Activated T-cell treated with anti-CD3 and anti-CD28 coated beads for 24 hours (primary cell): ENCODE data around the gene PCSK1.
"Not testable (repeated sequence)": the region's sequence is repeated elsewhere in the genome, so short reads cannot be mapped to it uniquely, and the experiment has no call there.

ENCODE experiments used
- DNase-seq: peaks from one replicate; pipeline ENCODE4 v3.0.0-alpha.2; 2020; ENCODE audit warnings: low read depth

Gene PCSK1

DNA sequence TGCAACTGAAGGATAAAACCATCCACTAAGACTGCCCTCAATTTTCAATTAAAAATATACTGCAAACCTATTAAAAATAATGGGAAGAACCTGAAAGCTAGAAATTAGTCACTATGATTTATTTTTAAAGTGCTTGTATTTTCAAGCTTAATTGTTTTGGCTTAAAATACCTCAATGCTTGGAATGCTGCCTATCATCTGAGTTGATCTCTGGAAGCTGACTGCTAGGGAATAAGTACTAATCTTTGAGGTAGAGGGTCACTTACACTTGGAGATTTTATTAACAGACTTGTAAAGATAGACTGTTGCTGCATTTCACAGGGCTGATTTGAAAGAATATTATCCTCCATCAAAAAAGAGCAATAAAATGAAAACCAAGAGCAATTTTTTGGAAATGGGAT is 6.2 kb downstream of the PCSK1 start:
- DNase-seq, result no peak

DNA sequence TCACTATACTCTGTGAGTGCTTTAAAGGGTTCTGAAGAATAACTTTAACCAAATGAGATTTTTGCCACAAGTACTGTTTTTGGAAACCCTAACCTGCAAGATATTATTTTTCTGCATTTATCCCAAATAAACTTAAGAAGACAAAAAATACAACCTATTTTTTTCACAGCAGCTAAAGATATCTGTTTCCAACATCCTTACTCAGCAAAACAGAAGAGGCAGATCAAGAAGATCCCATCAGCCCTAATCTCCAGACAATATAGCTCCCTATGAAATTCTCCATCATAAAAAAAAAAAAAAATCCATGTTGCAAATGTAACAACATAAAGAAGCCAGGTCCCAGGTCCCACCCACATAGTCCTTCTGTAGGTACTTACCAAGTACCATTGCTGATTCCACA is 7.6 kb downstream of the PCSK1 start:
- no peak for DNase-seq

DNA sequence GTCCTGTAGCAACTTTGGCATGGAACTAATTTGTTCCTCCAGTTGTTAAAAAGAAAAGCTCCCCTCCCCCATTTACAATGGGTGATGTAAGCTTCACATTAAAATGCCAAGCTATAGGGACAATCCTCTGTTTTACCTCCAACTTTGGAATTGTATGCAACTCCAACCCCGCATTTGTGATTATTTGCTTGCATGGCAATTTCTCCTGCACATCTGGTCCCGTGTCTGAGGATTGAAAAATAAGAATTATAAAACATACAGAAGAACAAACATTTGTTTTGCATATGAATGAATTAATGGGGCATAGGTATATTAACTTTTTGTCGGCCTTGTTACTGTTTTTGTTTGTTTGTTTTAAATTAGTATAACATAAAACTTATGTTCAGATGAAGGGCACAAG is 17.2 kb downstream of the PCSK1 start:
- no peak for DNase-seq

DNA sequence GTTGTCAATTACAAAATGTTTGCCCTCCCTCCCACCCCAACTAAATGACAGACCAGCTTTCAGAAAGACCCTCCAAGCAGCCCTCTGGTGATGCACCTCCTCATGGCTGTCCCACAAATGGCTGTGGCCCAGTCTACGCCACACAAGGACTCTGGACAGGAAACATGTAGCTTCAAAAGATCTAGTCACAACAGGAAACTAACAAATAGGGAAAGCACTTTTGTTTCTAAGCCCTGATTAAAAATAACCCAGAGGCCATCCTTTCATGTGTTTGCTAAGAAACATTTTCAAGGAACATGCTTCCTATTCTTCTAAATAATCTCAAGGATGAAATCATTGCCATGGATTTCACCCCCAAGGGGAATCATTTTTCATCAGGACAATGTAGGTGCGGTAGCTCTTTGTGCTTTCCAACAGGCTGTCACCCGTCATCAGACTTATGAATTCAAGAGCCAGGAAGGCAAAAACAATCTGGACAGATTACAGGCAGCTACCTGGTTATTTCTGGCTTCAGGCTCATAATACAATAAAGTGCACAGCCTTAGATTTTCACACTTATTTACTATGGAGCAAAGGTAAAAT is 20.1 kb downstream of the PCSK1 start:
- no peak for DNase-seq

DNA sequence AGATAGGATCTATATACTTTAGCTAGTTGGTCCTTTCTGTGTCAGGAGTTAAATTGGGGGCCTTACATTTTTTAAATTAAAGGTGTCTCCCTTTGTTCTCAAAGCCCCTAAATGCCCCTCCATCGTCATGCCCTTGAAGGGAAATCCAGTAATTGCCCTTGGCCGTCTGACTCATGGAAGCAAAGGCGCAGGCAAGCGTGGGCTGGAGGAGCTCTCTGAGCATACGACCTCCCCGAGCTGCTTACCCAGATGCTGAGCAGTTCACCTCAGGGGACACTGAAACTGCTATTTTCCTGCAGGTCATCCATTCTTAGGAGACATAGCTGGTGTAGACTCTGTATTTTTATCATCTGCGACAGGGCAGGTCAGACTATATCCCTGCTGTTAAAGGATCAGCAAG is 23.0 kb downstream of the PCSK1 start:
- no peak for DNase-seq

DNA sequence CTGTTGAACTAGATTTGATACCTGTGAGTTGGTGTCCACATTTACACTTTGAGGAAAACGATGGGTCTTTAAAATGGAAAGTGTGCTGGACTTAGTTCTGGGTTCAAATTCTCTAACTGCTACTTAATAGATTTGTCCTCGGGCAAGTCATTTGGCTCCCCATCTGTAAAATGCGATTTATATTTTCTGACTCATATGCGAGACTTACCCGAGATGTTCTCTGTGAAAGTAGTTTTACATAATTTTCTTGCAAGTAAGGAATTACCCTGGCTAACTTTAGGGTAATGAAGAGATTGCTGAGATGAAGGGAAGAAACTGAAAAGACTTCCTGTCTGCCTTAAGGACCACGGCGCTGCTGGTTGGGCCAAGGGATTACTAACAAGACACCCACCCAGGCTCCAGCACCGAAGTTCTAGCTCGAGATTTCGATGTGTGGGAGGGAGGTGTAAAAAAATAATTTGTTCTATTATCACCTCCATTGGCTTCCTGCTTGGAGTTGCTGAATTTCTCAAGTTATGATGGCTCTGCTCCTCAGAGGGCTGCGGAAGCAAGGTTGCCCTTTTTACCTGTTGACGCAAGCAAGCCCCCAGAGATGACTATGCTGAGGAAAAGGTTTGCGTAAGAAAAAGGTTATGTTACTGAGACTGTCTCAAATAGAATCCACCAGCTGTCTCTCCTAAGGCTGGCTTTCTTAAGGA is 24.1 kb downstream of the PCSK1 start:
- DNase-seq, result no peak

DNA sequence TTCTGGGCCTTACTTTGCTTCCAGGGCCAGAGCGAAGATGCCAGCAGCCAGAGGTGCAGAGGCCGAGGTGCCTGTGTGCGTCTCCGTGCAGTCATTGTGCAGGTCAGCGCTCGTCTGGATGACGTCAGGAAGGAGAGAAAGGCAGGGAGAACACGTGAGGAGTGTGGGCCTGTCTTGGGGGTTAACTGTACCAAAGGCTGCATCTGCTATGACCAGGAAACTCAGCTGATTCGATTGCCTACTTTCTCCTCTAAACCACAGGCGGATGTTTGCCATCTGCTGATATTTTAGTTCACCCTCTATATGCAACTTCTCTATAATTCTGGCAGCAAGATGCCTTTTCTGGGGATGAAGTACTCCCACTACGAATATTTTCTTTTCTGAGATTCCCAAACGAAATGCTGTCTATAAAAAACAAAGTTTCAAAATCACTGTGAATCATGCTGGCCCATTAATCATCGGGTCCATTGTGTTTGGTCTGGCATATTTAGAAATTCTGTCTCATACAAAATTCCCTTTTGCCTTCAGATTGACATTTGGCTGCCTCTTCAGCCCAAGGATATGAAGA is 24.8 kb downstream of the PCSK1 start:
- no peak for DNase-seq

DNA sequence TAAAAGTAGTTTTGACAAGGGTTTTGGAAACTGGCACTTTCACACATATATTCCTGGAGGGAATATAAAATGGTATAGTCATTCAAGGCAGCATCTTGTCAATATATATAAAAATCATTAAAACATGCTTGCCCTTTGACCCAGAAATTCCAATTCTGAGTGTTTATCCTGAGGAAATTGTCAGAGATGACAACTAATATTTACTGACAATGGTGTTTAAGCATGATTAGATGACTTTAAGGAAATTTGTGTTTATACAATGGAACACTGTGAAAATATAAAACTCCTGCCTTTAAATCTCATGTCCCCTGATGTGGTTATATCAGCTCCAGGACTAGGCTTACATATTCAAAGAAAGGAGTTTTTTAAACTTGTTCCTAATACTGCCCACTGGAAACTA is 25.6 kb downstream of the PCSK1 start:
- no peak for DNase-seq

DNA sequence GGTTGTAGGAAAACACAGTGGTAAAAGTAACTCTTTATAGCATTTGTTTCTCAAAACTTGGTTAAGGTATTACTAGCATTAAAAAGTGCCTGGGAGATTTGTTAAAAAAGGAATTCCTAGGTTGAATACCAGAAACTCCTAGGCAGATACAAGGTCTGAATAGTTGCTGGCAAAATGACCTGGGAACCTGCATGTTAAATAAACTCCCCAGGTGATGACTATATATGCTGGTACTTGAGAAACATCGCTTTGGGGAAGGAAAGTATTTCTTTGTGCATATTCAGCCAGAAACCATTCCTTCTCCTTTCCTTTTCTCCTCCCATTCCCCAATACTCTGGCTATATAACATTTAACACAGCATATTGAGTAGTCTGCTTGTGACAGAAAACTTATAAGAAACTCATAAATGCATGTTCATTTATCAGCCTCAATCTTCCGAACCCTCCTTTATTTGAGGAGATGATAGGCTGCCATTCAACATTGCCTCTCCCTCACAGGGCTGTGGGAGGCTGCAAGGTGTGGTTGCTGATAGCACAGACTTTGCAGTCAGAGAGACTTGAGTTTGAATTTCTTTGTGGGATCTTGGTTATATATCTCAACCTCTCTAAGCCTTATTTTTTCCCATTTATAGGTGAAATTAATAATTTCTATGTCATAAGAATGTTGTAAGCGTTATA is 28.7 kb downstream of the PCSK1 start:
- DNase-seq, result no peak

DNA sequence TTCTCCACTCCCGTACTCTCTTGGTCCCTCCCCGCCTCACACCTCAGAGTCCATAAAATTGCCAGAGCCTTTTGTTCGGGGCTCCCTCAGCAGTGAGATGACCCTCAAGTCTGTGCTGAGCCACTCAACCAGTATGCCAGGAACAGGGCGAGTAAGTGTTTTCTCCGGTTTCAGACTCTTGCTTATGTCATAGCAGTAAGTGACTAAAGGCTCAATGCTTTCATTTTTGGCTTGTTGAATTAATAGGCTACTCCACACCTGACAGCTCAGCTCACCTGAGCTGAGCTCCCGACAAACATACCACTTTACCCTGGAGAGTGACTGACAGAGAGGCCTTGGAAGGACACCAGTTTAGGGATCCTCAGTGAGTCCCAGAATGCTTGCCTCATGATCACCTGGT is 30.5 kb downstream of the PCSK1 start:
- DNase-seq, result no peak

DNA sequence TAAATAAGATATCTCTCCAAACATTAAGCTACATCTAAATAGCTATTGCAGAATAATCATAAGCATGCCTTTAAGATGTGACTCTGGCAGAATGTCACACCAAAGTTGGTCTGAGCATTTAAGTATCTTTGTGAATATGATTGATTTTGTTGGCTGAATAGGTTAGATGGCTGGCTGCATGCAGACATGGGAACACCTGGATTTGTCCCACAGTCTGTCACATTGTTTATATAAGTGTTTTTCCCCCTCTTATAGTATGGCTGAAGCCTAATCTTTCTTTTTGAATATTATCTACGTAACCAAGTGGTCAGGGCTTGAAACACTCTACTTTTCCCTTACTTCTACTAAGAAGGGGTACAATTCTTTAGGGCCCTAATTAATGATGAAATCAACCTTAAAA is 36.2 kb downstream of the PCSK1 start:
- no peak for DNase-seq

DNA sequence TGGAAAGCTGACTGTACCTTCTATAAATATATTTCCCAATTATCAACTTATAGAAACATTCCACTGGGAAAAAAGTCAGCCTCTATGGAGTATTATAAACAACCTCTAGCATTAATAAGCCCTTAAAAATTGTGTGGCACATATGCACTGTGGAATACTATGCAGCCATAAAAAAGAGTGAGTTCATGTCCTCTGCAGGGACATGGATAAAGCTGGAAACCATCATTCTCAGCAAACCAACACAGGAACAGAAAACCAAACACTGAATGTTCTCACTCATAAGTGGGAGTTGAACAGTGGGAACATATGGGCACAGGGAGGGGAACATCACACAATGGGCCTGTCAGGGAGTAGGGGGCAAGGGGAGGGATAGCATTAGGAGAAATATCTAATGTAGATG is 37.8 kb downstream of the PCSK1 start:
- DNase-seq, result not testable (repeated sequence)

DNA sequence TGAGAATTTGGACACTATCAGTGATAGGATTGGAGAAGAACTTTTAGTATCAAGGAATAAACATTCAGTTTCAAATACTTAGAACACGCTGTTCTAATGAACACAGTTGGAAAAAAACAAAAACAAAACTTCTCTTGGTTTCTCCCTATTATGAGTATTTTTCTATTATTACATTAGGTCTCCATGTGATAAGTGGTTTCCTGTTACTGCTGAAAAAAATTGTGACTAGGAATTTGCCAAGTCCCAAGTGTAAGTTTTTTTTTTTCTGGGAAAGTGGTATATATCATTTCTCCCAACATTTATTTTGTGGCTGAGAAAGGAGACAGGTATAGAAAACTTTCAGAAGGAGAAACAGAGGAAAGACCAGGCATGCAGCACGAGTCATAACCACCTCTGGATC is 41.1 kb downstream of the PCSK1 start:
- DNase-seq, result no peak

DNA sequence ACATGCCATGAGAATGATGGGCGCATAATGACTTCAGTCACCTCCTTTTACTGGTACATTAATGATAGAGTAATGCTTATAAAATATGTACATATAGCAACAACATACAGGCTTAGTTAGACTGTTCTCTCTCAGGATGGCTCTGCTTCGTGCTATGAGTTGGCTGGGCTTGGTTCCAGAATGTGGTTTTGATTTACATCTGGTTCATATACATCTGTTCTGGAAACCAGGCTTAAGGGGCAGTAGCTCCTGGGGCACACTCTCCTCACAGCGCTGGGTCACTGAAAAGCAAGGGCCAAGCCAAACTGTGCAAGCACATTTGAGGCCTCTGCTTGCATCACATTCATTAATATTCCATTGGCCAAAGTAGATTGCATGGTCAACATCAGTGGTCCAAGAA is 44.9 kb downstream of the PCSK1 start:
- no peak for DNase-seq

DNA sequence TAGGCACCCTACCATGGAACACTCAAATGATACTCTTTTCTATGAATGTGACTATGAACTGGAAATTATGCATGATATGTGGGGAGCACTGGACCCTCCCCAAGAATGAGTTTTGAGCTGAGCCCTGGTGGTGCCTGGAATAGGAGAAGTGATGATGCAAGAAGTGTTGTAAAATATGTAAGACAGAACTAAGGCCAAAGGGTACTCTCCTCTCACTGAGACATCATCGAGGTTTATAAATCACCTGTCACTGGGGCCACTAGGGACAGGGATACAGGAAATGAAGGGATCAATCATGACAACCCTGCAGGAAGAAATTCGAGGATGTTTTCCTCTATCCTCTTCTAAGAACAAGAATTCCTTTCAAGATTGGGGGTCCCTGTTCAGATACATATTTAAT is 45.4 kb downstream of the PCSK1 start:
- DNase-seq, result no peak

DNA sequence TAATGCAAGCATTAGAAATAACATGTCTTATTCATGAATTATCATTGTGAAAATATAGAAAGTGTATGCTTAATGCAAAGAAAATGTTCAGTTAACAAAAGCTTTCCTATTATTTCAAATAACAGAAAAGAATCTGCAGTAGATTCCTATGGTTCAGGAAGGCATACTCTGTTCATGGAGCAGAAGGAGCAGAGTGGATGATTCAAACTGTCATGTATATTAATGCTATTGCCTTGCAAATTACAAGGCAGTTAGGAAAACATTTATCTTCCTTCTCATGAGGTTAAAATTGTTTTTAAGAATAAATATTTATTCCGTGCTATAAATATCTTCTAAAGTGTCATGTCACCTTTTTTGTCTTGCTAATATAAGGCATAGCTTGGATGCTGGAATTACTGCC is 47.5 kb downstream of the PCSK1 start:
- DNase-seq, result no peak

DNA sequence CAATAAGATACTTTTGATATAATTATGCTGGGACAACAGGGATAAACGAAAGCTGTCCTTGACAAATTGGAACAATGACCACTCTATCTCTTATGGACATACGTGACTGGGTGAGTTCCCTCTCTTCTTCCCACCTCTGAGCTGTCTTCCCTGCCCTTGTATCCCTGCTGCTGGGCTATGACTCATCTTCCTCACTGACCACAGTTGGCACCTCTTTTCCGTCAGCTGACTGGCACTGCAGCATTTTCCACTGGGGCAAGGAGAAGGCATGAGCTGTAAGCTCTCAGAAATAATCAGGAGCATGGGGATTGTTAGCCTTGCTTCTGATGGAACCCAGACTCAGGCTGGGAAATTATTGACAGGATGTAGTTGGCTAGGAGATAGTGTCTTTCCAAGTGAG is 48.7 kb downstream of the PCSK1 start:
- DNase-seq, result no peak

DNA sequence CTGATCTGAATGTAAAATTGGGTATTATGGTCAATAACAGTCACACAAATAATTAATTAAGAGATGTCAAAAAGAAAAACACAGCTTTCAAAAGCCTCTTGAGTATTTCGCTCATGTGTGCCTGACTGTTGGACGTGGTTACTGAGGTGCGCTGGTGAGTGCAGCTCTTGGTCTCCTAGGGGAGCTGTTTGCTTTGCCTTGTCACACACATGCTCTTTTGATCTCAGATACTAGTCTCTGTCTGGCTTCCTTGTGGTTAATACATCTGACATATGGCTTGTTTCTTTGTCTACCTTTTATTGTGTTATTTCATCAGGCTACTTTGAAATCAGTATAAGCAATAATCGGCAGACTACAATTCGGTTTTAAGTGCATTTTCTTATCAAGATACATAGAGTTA is 51.5 kb downstream of the PCSK1 start:
- no peak for DNase-seq

DNA sequence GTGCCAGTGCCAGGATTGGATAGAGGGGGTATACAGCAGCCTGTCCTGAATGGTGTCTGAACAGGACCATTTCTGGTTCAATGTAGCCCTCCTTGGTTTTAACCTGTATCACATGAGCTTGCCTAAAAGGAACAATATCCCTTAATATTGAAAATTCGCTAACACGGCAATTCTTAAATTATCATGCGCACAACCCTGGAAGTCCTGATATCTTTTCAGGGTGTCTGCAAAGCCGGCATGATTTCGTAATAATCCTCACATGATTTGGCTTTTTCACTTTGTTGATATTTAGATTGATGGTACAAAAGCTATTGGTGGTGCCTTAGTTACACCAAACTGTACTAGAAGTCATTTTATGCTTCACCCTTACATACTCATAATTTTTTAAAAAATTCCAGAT is 53.2 kb downstream of the PCSK1 start:
- DNase-seq, result no peak

DNA sequence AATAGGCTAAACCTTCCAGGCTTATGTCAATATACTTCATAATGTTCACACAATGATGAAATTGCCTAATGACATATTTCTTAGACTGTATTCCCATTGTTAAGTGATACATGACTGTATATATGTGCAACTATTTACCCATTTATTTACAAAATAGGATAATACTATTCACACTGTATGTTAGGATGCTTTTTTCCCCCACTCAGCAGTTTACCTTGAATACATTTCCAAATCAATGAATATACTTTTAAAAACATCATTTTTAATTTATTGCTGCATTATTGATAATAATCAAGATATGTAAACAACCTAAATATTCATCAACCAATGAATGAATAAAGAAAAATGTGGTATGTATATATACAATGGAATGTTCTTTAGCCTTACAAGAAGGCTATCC is 55.5 kb downstream of the PCSK1 start:
- DNase-seq, result no peak

DNA sequence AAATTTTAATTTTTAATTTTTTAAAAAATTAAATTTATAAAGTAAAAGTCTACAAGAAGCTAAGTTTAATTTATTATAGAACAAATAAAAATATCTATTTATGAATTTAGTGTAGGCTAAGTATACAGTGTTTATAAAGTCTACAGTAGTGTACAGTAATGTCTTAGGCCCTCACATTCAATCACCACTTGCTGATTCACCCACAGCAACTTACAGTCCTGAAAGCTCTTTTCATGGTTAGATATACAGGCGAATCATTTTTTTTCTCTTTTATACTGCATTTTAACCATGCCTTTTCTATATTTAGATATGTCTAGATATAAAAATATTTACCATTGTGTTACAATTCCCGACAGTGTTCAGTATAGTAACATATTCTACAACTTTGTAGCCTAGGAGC is 55.9 kb downstream of the PCSK1 start:
- no peak for DNase-seq

DNA sequence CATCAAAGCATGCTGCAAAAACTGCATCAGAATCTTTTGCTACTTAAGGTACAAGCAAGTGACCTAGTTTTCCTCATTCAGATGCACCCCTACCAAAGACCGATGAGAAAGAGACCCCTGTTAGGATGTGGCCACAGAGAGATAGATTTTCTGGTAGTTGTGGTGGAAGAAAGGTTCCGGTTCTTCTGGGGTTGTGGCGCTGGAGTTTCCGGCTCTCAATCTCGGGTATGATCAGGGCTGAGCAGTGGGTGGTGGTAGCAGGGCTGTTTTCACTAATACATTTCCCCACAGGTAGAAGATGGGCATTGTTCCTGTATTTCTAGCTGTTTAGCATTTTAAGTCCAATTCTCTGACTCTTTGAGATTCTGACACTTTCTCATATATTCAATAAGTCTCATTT is 58.4 kb downstream of the PCSK1 start:
- no peak for DNase-seq

DNA sequence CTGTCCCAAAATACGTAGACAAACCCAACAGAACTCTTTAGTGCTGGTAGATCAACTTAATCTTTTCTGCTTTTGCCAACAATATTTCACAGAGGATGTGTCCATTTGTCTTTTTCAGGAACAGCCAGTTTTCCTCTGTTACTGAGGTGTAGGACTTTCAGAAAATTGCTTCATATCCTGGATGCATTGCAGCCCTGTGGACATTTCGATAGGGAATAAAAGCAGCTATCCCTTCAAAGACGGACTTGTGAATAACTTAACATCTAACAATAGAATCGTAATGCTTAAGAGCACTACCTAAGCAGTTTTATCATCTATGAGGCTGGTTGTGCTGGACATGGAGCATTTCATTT is 59.7 kb downstream of the PCSK1 start:
- no peak for DNase-seq
